Stomach (tissue), 9 donors: ENCODE measurements around the gene ZDHHC11. TPM values are rescaled to one million over a fixed set of nuclear protein-coding genes. Genes with fewer than 3 reads are reported as not detected.
A peak's percentile ranks its signal among the peaks of the same experiment; 100 is the strongest.
"Not testable (repeated sequence)": the region's sequence is repeated elsewhere in the genome, so short reads cannot be mapped to it uniquely, and the experiment has no call there.

Experiments used
- DNase-seq, 2 donors: peaks; one replicate each; pipeline versions ENCODE4 v3.0.0 to v3.0.0-alpha.2; 2013 to 2019
- H3K27ac ChIP-seq, 5 donors: fragments of 200-600 bp in 4 of 5; sonication (generic) in 4 of 5; one replicate each; pipeline ENCODE4 v1.5.1; 2013 to 2019; ENCODE audit warnings: mild to moderate bottlenecking in 1 of 5, moderate library complexity in 1 of 5
- H3K27me3 ChIP-seq, 3 donors: fragments of 200-600 bp; sonication (generic); one replicate each; pipeline ENCODE4 v1.5.1; 2017 to 2019; ENCODE audit warnings: mixed run types in 1 of 3
- H3K36me3 ChIP-seq, 4 donors: fragments of 200-600 bp; sonication (generic); 1 replicate in 3 of 4; 2 replicates in 1 of 4; pipeline ENCODE4 v1.5.1; 2016 to 2019
- H3K4me1 ChIP-seq, 4 donors: fragments of 200-600 bp; sonication (generic); one replicate each; pipeline ENCODE4 v1.5.1; 2016 to 2019
- H3K4me3 ChIP-seq, 4 donors: fragments of 200-600 bp; sonication (generic) in 3 of 4; one replicate each; pipeline ENCODE4 v1.5.1; 2016 to 2019; ENCODE audit warnings: mild to moderate bottlenecking in 1 of 4
- H3K9me3 ChIP-seq, 4 donors: fragments of 200-600 bp; sonication (generic); one replicate each; pipeline ENCODE4 v1.5.1; 2016 to 2019
- EP300 ChIP-seq: sonication (generic); formaldehyde crosslinking; IDR thresholded peaks from one replicate; pipeline ENCODE4 v1.6.1; 2017; ENCODE audit warnings: antibody characterized with exemption
- POLR2A ChIP-seq, 4 donors: fragments of 450-650 bp; IDR thresholded peaks; one replicate each; pipeline ENCODE4 v1.6.1; 2016; ENCODE audit warnings: antibody characterized with exemption in 4 of 4, control low read depth in 2 of 4, mild to moderate bottlenecking in 1 of 4, moderate library complexity in 1 of 4
- POLR2AphosphoS5 ChIP-seq, 3 donors: sonication (generic); formaldehyde crosslinking; IDR thresholded peaks; one replicate each; pipeline ENCODE4 v1.6.1; 2016; ENCODE audit warnings: antibody characterized with exemption in 3 of 3
- WGBS, 5 donors: extraction: QIAGEN DNeasy Blood & Tissue Kit in 3 of 5; methylation state at CpG; one replicate each; pipeline versions ENCODE4 v1.1.5 to v1.1.7; 2013 to 2018; 5-methylcytosine and 5-hydroxymethylcytosine counted together
- intact Hi-C: fragments of 100-400 bp; cut with DNase I; formaldehyde crosslinking; loops from one replicate; pipeline ENCODE4 v1.15.1; 2023; ENCODE audit warnings: low total_unique reads
- polyA plus RNA-seq, 3 donors: library from polyadenylated mRNA; stranded (reverse); fragments of 200-250 nt; gene quantifications; one replicate each; pipeline ENCODE4 v1.2.3, GENCODE V29; 2013
- total RNA-seq, 5 donors: library from RNA; depleted of rRNA; stranded (reverse); fragments of >200 nt; gene quantifications; one replicate each; pipeline versions ENCODE4 v1.1.0 to v1.2.3, GENCODE V29; 2014 to 2016
- TF ChIP-seq, protein P1 (sequence below), 7 experiments: fragments of 450-650 bp in 4 of 7; fragments of 200-600 bp in 3 of 7; sonication (generic) in 3 of 7; IDR thresholded peaks; one replicate each; pipeline ENCODE4 v1.5.1; 2016 to 2019; ENCODE audit warnings: antibody characterized with exemption in 7 of 7, control low read depth in 2 of 7, mild to moderate bottlenecking in 1 of 7
- donor health status: healthy with polysubstance abuse.
- donor health status: Bipolar disorder and iron deficiency.
- donor health status: healthy.

The ZDHHC11 gene
- total and polyA plus RNA-seq, 8 donors: 1.6 to 35.2 (median 8.3) TPM

DNA sequence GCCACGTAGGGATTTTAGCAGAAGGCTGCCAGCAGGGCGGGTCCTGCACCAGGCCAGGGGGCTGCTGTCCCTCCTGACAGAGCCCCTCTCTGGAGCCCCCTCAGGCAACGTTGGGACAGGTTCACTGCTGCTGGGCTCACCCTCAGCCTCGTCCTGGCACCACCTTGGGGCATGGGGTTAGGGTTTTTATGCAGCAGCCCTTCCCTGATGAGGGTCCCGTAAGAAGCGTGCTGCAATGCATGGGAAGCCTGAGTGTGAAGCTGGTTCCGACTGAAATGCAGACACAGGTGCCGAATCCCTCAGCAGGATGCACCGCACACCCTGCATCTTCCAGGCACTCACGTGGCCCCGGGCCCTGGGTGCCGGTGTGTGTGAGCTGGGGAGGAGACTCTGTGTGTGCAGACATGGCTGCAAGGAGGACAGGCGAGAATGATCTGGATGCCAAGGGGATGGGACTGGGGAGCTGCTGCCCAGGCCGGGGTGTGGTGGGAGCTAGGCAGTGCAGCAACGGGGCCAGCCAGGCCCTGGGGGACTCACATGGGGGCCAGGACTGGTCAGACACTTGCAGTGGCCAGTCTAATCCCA lies 93.3 kb downstream of the ZDHHC11 start:
- H3K27me3 ChIP-seq: no peaks in the 10 kb centered on the region
- 73 to 82% (median 79%) methylated on average over 15 of the region's 15 CpGs for WGBS, 5 donors
- H3K36me3 ChIP-seq: peaks cover 0 to 5% (median 0%) of the 10 kb centered on the region in 4 donors
- no peaks in the 10 kb centered on the region for H3K9me3 ChIP-seq
- DNase-seq: peak in 1 of 2 donors; percentile 23
- intact Hi-C loops: loop anchor here (5.0 kb wide), 1 partner anchor 90 kb away; no protein-coding TSS in a partner anchor
- H3K27ac ChIP-seq: no peak overlapping the region
- no peak overlapping the region for H3K4me3 ChIP-seq
- H3K4me1 ChIP-seq: peaks cover 36 to 45% (median 39%) of the 10 kb centered on the region in 4 donors
- no peak for TF ChIP-seq POLR2A (IDR thresholded peaks at IDR 0.05)
- TF ChIP-seq POLR2AphosphoS5 (IDR thresholded peaks at IDR 0.05): no peak

DNA sequence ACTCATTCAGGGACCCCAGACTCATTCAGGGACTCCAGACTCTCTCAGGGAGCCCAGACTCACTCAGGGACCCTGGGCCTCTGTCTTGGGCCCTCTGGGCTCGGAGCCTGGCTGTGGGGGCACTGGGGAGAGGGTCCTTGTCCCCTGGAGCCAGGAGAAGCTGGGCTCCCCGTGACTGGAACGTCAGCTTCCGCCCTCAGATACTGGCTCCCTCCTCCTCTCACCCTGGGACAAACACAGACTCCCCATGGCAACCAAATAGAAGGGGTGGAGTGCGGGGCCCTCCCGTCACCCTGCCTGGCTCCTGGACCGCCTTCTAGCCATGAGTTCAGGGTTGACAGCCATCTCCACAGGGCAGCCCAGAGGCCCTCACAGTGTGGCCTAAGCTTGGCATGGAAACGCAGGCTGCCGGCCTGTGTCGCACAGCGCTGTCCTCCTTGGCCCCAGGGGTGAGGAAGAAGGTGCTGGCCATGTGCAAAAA lies 93.9 kb downstream of the ZDHHC11 start:
- no peaks in the 10 kb centered on the region for H3K27me3 ChIP-seq
- H3K4me1 ChIP-seq: peaks cover 36 to 42% (median 39%) of the 10 kb centered on the region in 4 donors
- intact Hi-C loops: loop anchor here (5.0 kb wide), 1 partner anchor 90 kb away; no protein-coding TSS in a partner anchor
- peak overlapping the region in 4 of 5 donors; percentile 12 to 69 (median 54) for H3K27ac ChIP-seq
- no peak overlapping the region for H3K4me3 ChIP-seq
- peak; percentile 64 to 94 for DNase-seq
- TF ChIP-seq, protein P1, sequence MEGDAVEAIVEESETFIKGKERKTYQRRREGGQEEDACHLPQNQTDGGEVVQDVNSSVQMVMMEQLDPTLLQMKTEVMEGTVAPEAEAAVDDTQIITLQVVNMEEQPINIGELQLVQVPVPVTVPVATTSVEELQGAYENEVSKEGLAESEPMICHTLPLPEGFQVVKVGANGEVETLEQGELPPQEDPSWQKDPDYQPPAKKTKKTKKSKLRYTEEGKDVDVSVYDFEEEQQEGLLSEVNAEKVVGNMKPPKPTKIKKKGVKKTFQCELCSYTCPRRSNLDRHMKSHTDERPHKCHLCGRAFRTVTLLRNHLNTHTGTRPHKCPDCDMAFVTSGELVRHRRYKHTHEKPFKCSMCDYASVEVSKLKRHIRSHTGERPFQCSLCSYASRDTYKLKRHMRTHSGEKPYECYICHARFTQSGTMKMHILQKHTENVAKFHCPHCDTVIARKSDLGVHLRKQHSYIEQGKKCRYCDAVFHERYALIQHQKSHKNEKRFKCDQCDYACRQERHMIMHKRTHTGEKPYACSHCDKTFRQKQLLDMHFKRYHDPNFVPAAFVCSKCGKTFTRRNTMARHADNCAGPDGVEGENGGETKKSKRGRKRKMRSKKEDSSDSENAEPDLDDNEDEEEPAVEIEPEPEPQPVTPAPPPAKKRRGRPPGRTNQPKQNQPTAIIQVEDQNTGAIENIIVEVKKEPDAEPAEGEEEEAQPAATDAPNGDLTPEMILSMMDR (IDR thresholded peaks at IDR 0.05): no peak
- TF ChIP-seq POLR2AphosphoS5 (IDR thresholded peaks at IDR 0.05) (no peak), POLR2A (IDR thresholded peaks at IDR 0.05) (no peak), EP300 (no peak)
- H3K9me3 ChIP-seq: no peaks in the 10 kb centered on the region
- H3K36me3 ChIP-seq: peaks cover 0 to 5% (median 0%) of the 10 kb centered on the region in 4 donors
- 20 to 41% (median 34%) methylated on average over 11 of the region's 11 CpGs for WGBS, 5 donors

DNA sequence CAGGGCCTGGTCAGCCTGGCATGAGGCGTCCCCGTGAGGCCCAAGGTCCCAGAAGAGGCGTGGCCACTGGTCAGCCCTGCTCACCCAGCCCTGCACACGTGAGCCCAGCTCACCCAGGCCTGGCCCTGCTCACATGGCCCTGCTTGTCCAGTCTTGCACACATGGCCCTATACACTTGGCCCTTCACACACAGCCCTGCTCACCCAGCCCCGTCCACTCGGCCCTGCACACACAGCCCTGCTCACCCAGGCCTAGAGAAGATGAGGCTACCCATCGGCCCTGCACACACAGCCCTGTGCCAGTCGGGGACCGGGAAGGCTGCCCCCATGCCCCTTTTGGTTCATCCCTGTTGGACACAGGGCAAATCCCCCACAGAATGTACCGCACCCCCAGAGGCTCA lies 94.6 kb downstream of the ZDHHC11 start:
- Histone ChIP-seq H3K9me3 (no peaks in the 10 kb centered on the region), H3K27ac (peak overlapping the region in 2 of 5 donors; percentile 68 to 69), H3K4me3 (no peak overlapping the region), H3K36me3 (peaks cover 0 to 5% (median 0%) of the 10 kb centered on the region in 4 donors), H3K4me1 (peaks cover 36 to 40% (median 39%) of the 10 kb centered on the region in 4 donors), H3K27me3 (no peaks in the 10 kb centered on the region)
- peak; percentile 53 to 56 for DNase-seq
- WGBS, 5 donors: 75 to 85% (median 81%) methylated on average over 6 to 10 of the region's 10 CpGs
- TF ChIP-seq, protein P1 (IDR thresholded peaks at IDR 0.05): no peak
- TF ChIP-seq POLR2A (IDR thresholded peaks at IDR 0.05) (no peak), EP300 (no peak), POLR2AphosphoS5 (IDR thresholded peaks at IDR 0.05) (no peak)
- intact Hi-C loops: loop anchor here (5.0 kb wide), 1 partner anchor 91 kb away; no protein-coding TSS in a partner anchor

DNA sequence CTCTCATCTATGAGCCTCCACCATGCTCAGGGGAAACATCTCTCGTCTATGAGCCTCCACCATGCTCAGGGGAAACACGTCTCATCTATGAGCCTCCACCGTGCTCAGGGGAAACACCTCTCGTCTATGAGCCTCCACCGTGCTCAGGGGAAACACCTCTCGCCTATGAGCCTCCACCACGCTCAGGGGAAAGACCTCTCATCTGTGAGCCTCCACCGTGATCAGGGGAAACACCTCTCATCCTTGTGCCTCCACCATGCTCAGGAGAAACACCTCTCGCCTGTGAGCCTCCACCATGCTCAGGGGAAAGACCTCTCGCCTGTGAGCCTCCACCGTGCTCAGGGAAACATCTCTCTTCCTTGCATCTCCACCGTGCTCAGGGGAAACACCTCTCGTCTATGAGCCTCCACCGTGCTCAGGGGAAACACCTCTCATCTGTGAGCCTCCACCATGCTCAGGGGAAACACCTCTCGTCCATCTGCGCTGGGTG lies 96.6 kb downstream of the ZDHHC11 start:
- H3K27me3 ChIP-seq, DNase-seq, H3K27ac ChIP-seq, H3K9me3 ChIP-seq, H3K4me3 ChIP-seq, H3K36me3 ChIP-seq, intact Hi-C loops: not testable (repeated sequence)
- H3K4me1 ChIP-seq: peaks cover 26 to 32% (median 31%) of the 10 kb centered on the region in 4 donors
- 58 to 89% (median 63%) methylated on average over 16 of the region's 16 CpGs for WGBS, 5 donors

DNA sequence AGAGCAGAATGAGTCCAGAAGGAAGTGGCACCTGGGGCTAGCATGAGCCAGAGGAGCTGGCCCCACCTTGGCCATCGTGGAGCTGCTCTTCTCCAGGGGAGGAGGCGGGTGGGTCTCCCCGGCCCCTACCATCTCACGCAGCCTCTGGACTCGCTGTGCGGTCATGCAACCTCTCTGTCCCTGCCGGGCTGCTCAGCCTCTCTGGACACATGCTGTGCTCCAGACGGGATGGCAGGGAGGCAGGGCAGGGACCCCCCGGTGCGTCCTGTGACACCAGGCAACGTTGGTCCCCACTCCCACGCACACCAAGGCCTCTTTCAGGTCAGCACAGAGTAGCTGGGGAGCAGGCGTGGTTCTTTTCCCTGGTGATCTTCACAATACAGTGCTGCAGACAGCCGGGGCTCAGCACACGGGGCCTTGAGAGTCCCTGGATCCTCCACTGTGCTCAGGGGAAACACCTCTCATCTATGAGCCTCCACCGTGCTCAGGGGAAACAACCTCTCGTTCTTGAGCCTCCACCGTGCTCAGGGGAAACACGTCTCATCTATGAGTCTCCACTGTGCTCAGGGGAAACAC lies 97.1 kb downstream of the ZDHHC11 start:
- WGBS, 5 donors: 79 to 88% (median 82%) methylated on average over 15 to 18 of the region's 19 CpGs
- peaks cover 21 to 27% (median 25%) of the 10 kb centered on the region in 4 donors for H3K4me1 ChIP-seq
- H3K36me3 ChIP-seq, H3K9me3 ChIP-seq, intact Hi-C loops, H3K27ac ChIP-seq, H3K4me3 ChIP-seq, H3K27me3 ChIP-seq, DNase-seq: not testable (repeated sequence)

DNA sequence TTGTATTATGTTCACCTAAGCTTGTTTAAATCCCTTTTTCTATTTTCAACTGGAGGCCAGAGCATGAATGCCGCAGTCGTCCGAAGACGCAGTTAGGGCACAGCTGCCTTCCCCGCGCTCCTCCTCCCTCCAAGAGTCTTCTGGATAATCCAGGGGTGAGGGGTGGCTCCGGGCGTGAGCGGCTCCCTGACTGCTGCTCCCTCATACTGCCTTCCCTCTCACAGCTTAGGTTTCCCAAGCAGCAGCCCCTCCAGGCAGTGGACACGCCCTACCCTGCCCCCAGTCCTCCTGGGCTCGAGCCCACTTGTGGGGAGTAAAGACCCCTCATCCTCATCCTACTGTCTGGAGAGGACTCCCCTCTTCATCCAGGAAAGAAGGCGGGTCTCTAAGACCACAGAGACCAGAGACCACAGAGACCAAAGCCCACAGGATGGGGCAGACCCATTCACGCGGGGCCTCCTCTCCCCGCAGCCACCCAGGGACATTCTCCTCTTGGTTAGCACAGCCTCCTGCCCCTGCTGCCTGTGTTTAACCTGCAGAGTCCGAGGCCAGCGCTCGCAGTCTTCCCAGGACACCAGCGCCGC lies 98.2 kb downstream of the ZDHHC11 start:
- H3K27ac ChIP-seq, intact Hi-C loops, H3K9me3 ChIP-seq, DNase-seq, H3K27me3 ChIP-seq, H3K4me3 ChIP-seq: not testable (repeated sequence)
- WGBS, 5 donors: 72 to 79% (median 77%) methylated on average over 10 to 18 of the region's 20 CpGs
- Histone ChIP-seq H3K4me1 (peaks cover 11 to 16% (median 15%) of the 10 kb centered on the region in 4 donors), H3K36me3 (peaks cover 0 to 18% (median 0%) of the 10 kb centered on the region in 4 donors)

DNA sequence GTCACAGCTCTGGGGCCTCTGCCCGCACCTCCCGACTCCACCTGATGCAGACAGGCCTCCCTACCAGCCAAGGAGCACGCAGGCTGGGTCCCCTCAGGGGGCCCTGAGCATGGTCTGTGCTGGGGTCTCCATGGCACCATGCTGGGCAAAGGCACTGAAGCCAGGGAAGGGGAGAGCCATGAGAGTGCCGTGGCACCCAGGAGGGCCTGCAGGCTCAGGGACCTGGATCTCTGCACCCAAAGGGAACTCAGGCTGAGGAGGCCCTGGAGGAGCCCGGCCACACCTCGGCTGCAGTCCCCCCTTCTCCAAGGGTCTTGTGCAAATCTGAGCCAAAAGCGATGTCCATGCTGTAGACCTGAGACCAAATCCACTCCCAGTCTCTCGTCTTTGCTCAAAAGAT lies 98.8 kb downstream of the ZDHHC11 start:
- H3K27ac ChIP-seq, H3K9me3 ChIP-seq, intact Hi-C loops, H3K27me3 ChIP-seq, H3K4me1 ChIP-seq, DNase-seq, H3K4me3 ChIP-seq: not testable (repeated sequence)
- 75 to 96% (median 91%) methylated on average over 2 to 8 of the region's 8 CpGs for WGBS, 5 donors
- peaks cover 0 to 18% (median 0%) of the 10 kb centered on the region in 4 donors for H3K36me3 ChIP-seq
